Umbilical cord (tissue), 2 donors: ENCODE data around the gene BLVRA. TPM values are rescaled to one million over a fixed set of nuclear protein-coding genes. Genes with fewer than 3 reads are reported as not detected.
"Not testable (repeated sequence)": the region's sequence is repeated elsewhere in the genome, so short reads cannot be mapped to it uniquely, and the experiment has no call there.

ENCODE experiments used
- DNase-seq: peaks from one replicate; pipeline ENCODE4 v3.0.0-alpha.2; 2015; ENCODE audit warnings: low spot score
- total RNA-seq: library from RNA; depleted of rRNA; stranded (reverse); fragments of >200 nt; gene quantifications from one replicate; pipeline ENCODE4 v1.2.3, GENCODE V29; 2014; ENCODE audit warnings: low replicate concordance; ENCODE audit not compliant: insufficient read depth

Gene BLVRA
- total RNA-seq, 1 donor from 2014 or later = 10.4 TPM

GRCh38 chr7:43769791-43770465, 11.4 kb downstream of the BLVRA start:
- DNase-seq = no peak

- DNase-seq = no peak
Observed at GRCh38 chr7:43771128-43771527, 12.6 kb downstream of the BLVRA start.

GRCh38 chr7:43771573-43771972, 13.1 kb downstream of the BLVRA start:
- no peak for DNase-seq

GRCh38 chr7:43773268-43773667, 14.8 kb downstream of the BLVRA start:
- not testable (repeated sequence) for DNase-seq

- not testable (repeated sequence) for DNase-seq
Observed at GRCh38 chr7:43775255-43775654, 16.8 kb downstream of the BLVRA start.

- not testable (repeated sequence) for DNase-seq
Observed at GRCh38 chr7:43778293-43779044, 20.0 kb downstream of the BLVRA start.

- no peak for DNase-seq
Observed at GRCh38 chr7:43779045-43779812, 20.7 kb downstream of the BLVRA start.

- peak; percentile 50 for DNase-seq
Observed at GRCh38 chr7:43781726-43782607, 23.5 kb downstream of the BLVRA start.

GRCh38 chr7:43782768-43783555, 24.5 kb downstream of the BLVRA start:
- no peak for DNase-seq

- DNase-seq = no peak
Observed at GRCh38 chr7:43784030-43784584, 25.6 kb downstream of the BLVRA start.

- DNase-seq = not testable (repeated sequence)
Observed at GRCh38 chr7:43784585-43785087, 26.2 kb downstream of the BLVRA start.

GRCh38 chr7:43785420-43785819, 26.9 kb downstream of the BLVRA start:
- peak; percentile 97 for DNase-seq

GRCh38 chr7:43787771-43788170, 29.3 kb downstream of the BLVRA start:
- DNase-seq = peak; percentile 25

- no peak for DNase-seq
Observed at GRCh38 chr7:43790006-43790405, 31.5 kb downstream of the BLVRA start.

GRCh38 chr7:43790834-43791233, 32.4 kb downstream of the BLVRA start:
- no peak for DNase-seq

GRCh38 chr7:43791665-43792064, 33.2 kb downstream of the BLVRA start:
- DNase-seq = no peak

GRCh38 chr7:43792471-43793150, 34.1 kb downstream of the BLVRA start:
- DNase-seq = no peak

- no peak for DNase-seq
Observed at GRCh38 chr7:43799605-43800004, 41.1 kb downstream of the BLVRA start.

- no peak for DNase-seq
Observed at GRCh38 chr7:43803865-43804264, 45.4 kb downstream of the BLVRA start.
